IMR-90 (cell line): ENCODE data around the gene RAB41. TPM values are rescaled to one million over a fixed set of nuclear protein-coding genes. Genes with fewer than 3 reads are reported as not detected.

Experiments
- ATAC-seq: fragments of 200-7000 bp; cut with Tn5 transposase; 2 replicates; pipeline ENCODE4 v1.9.1; 2020; ENCODE audit warnings: low read depth, mild to moderate bottlenecking, moderate library complexity
- BruUV-seq: library from RNA; stranded (reverse); fragments of 400-500 nt; replicated peaks from 2 replicates; lab custom pipeline; 2021; lab: Mats Ljungman, UMichigan
- CTCF ChIA-PET: fragments of 300-600 bp; formaldehyde crosslinking; extraction: SDS; loops from one replicate; lab custom pipeline; 2021; ENCODE audit warnings: antibody characterized with exemption; lab: Yijun Ruan, JAX
- POLR2A ChIA-PET: fragments of 300-600 bp; sonication (Branson Sonifier 250); formaldehyde crosslinking; loops from one replicate; lab custom pipeline; 2022; ENCODE audit warnings: antibody characterized with exemption; ENCODE audit not compliant: unreplicated experiment; lab: Charles Lee
- DNase-seq: peaks from one replicate; pipeline ENCODE4 v3.0.0; 2013
- H2AFZ ChIP-seq: replicated peaks from 2 replicates; pipeline ENCODE3; 2013; ENCODE audit warnings: low read length, mild to moderate bottlenecking; ENCODE audit not compliant: poor library complexity
- H2AK5ac ChIP-seq: 2 replicates; pipeline ENCODE4 v1.6.1; 2013; ENCODE audit warnings: low read depth, low read length, inconsistent platforms
- H2AK9ac ChIP-seq: replicated peaks from 2 replicates; pipeline ENCODE3; 2013; ENCODE audit warnings: mild to moderate bottlenecking, low read depth, low read length, moderate library complexity; ENCODE audit not compliant: poor library complexity
- H2BK120ac ChIP-seq: 2 replicates; pipeline ENCODE4 v1.6.1; 2013; ENCODE audit warnings: low read depth, low read length, inconsistent platforms
- H2BK15ac ChIP-seq: 3 replicates; pipeline ENCODE4 v1.6.1; 2013; ENCODE audit warnings: low read depth, low read length, inconsistent platforms
- H2BK20ac ChIP-seq: 2 replicates; pipeline ENCODE4 v1.6.1; 2013; ENCODE audit warnings: low read depth, mild to moderate bottlenecking, inconsistent platforms, low read length, moderate library complexity
- H2BK5ac ChIP-seq: 2 replicates; pipeline ENCODE4 v1.6.1; 2013; ENCODE audit warnings: mild to moderate bottlenecking, low read depth, low read length, inconsistent platforms; ENCODE audit not compliant: poor library complexity, severe bottlenecking
- H3K14ac ChIP-seq: replicated peaks from 2 replicates; pipeline ENCODE4 v1.6.1; 2013; ENCODE audit warnings: low read depth, low read length, inconsistent platforms
- H3K18ac ChIP-seq: 2 replicates; pipeline ENCODE4 v1.6.1; 2013; ENCODE audit warnings: low read depth, low read length, control low read depth
- H3K23ac ChIP-seq: 2 replicates; pipeline ENCODE4 v1.6.1; 2013; ENCODE audit warnings: low read depth, low read length, inconsistent platforms
- H3K27ac ChIP-seq: 2 replicates; pipeline ENCODE4 v1.5.1; 2013; ENCODE audit warnings: mild to moderate bottlenecking, control low read depth, low read length; ENCODE audit not compliant: insufficient read depth
- H3K27me3 ChIP-seq: 2 replicates; pipeline ENCODE4 v1.6.1; 2013; ENCODE audit warnings: low read length; ENCODE audit not compliant: control insufficient read depth, insufficient read depth
- H3K36me3 ChIP-seq: 2 replicates; pipeline ENCODE4 v1.6.1; 2013; ENCODE audit warnings: low read length, mixed read lengths; ENCODE audit not compliant: control insufficient read depth, insufficient read depth
- H3K4ac ChIP-seq: 2 replicates; pipeline ENCODE4 v1.6.1; 2013; ENCODE audit warnings: low read depth, low read length, inconsistent platforms
- H3K4me1 ChIP-seq: 2 replicates; pipeline ENCODE4 v1.6.1; 2013; ENCODE audit warnings: low read length, mixed read lengths; ENCODE audit not compliant: control insufficient read depth, insufficient read depth
- H3K4me2 ChIP-seq: 2 replicates; pipeline ENCODE4 v1.6.1; 2013; ENCODE audit warnings: low read depth, mild to moderate bottlenecking, control low read depth, low read length, moderate library complexity
- H3K4me3 ChIP-seq: 2 replicates; pipeline ENCODE4 v1.5.1; 2013; ENCODE audit warnings: low read depth, mild to moderate bottlenecking, control low read depth, low read length, moderate library complexity; ENCODE audit not compliant: insufficient read depth
- H3K56ac ChIP-seq: 2 replicates; pipeline ENCODE4 v1.6.1; 2013; ENCODE audit warnings: low read length, inconsistent platforms; ENCODE audit not compliant: insufficient read depth; ENCODE audit errors: extremely low read depth
- H3K79me1 ChIP-seq, 2 experiments: 2 replicates each; pipeline ENCODE4 v1.6.1; 2013; ENCODE audit warnings: low read length in 2 of 2, inconsistent platforms in 1 of 2, low read depth in 1 of 2
- H3K9ac ChIP-seq: 2 replicates; pipeline ENCODE4 v1.6.1; 2013; ENCODE audit warnings: low read depth, low read length, control low read depth
- H3K9me1 ChIP-seq: 2 replicates; pipeline ENCODE4 v1.6.1; 2013; ENCODE audit warnings: low read length, inconsistent platforms; ENCODE audit not compliant: insufficient read depth
- H3K9me3 ChIP-seq: 2 replicates; pipeline ENCODE4 v1.6.1; 2013; ENCODE audit warnings: low read length; ENCODE audit not compliant: control insufficient read depth, insufficient read depth
- H4K20me1 ChIP-seq: 2 replicates; pipeline ENCODE4 v1.6.1; 2013; ENCODE audit warnings: low read length, inconsistent platforms; ENCODE audit not compliant: insufficient read depth
- H4K5ac ChIP-seq: 2 replicates; pipeline ENCODE4 v1.6.1; 2013; ENCODE audit warnings: mild to moderate bottlenecking, low read depth, low read length, control low read depth
- H4K8ac ChIP-seq, 2 experiments: 2 replicates each; pipeline ENCODE4 v1.6.1; 2013; ENCODE audit warnings: low read depth in 2 of 2, low read length in 2 of 2, control low read depth in 1 of 2, inconsistent platforms in 1 of 2
- H4K91ac ChIP-seq: 2 replicates; pipeline ENCODE4 v1.6.1; 2013; ENCODE audit warnings: low read depth, low read length, inconsistent platforms; ENCODE audit not compliant: insufficient read depth
- BHLHE40 ChIP-seq: fragments of 150-350 bp; IDR thresholded peaks from 2 replicates; pipeline ENCODE4 v1.6.1; 2016; ENCODE audit warnings: mild to moderate bottlenecking, low read depth, low read length
- CEBPB ChIP-seq: IDR thresholded peaks from 2 replicates; pipeline ENCODE4 v1.6.1; 2012; ENCODE audit warnings: low read depth, low read length, improper control_type of control experiment
- CHD1 ChIP-seq: IDR thresholded peaks from 2 replicates; pipeline ENCODE4 v1.6.1; 2012; ENCODE audit warnings: low read depth, low read length, improper control_type of control experiment
- FOS ChIP-seq: fragments of 150-350 bp; IDR thresholded peaks from 2 replicates; pipeline ENCODE4 v1.6.1; 2016; ENCODE audit warnings: low read depth, low read length
- MAFK ChIP-seq: IDR thresholded peaks from 2 replicates; pipeline ENCODE4 v1.6.1; 2012; ENCODE audit warnings: low read depth, low read length, improper control_type of control experiment
- MAZ ChIP-seq: IDR thresholded peaks from 2 replicates; pipeline ENCODE4 v1.6.1; 2012; ENCODE audit warnings: low read depth, mild to moderate bottlenecking, low read length, improper control_type of control experiment, moderate library complexity, borderline replicate concordance
- MXI1 ChIP-seq: IDR thresholded peaks from 2 replicates; pipeline ENCODE4 v1.6.1; 2012; ENCODE audit warnings: low read depth, mild to moderate bottlenecking, low read length, moderate library complexity, borderline replicate concordance
- NFE2L2 ChIP-seq: fragments of 150-350 bp; IDR thresholded peaks from 2 replicates; pipeline ENCODE4 v1.6.1; 2016; ENCODE audit warnings: low read depth, mild to moderate bottlenecking, low read length
- POLR2A ChIP-seq: IDR thresholded peaks from 2 replicates; pipeline ENCODE4 v1.6.1; 2012; ENCODE audit warnings: mild to moderate bottlenecking, low read depth, low read length
- RAD21 ChIP-seq: IDR thresholded peaks from 2 replicates; pipeline ENCODE4 v1.6.1; 2012; ENCODE audit warnings: low read length, improper control_type of control experiment
- RCOR1 ChIP-seq: IDR thresholded peaks from 2 replicates; pipeline ENCODE4 v1.6.1; 2012; ENCODE audit warnings: mild to moderate bottlenecking, low read length, improper control_type of control experiment; ENCODE audit not compliant: insufficient replicate concordance
- RFX5 ChIP-seq: IDR thresholded peaks from 2 replicates; pipeline ENCODE4 v1.8.0; 2012; ENCODE audit warnings: low read depth, mild to moderate bottlenecking, low read length, moderate library complexity
- SMC3 ChIP-seq: fragments of 150-350 bp; IDR thresholded peaks from 2 replicates; pipeline ENCODE4 v1.6.1; 2016; ENCODE audit warnings: low read depth, mild to moderate bottlenecking, antibody characterized with exemption, low read length, moderate library complexity
- WGBS, 2 experiments: methylation state at CpG; one replicate each; pipeline versions ENCODE4 v1.1.5 to v1.1.7; 2013; ENCODE audit warnings: missing lambda C conversion rate in 2 of 2; ENCODE audit not compliant: insufficient read length in 1 of 2; ENCODE audit errors: extremely low coverage in 2 of 2; 5-methylcytosine and 5-hydroxymethylcytosine counted together
- dilution Hi-C: fragments of 300-500 bp; cut with HindIII; formaldehyde crosslinking; loops from one replicate; pipeline ENCODE4 v1.14.3; 2018; ENCODE audit warnings: low sequenced_read_pairs; ENCODE audit not compliant: unreplicated experiment
- in situ Hi-C: fragments of 300-500 bp; cut with MboI; formaldehyde crosslinking; loops from 3 replicates; pipeline ENCODE4 v1.14.3; 2019; ENCODE audit warnings: low sequenced_read_pairs, inconsistent platforms, mixed read lengths
- intact Hi-C: fragments of 100-400 bp; cut with micrococcal nuclease; formaldehyde crosslinking; loops from 2 replicates; pipeline ENCODE4 v1.10.0; 2022
- polyA plus RNA-seq, 3 experiments: library from polyadenylated mRNA; depleted of rRNA; stranded (reverse); fragments of >200 nt; gene quantifications; 2 replicates each; pipeline ENCODE4 v1.2.3, GENCODE V29; 2012; ENCODE audit warnings: low replicate concordance in 1 of 3
- total RNA-seq: library from RNA; depleted of rRNA; stranded (reverse); fragments of >200 nt; gene quantifications from 2 replicates; pipeline ENCODE4 v1.2.3, GENCODE V29; 2012
- TF ChIP-seq, protein P1 (sequence below): fragments of 150-350 bp; IDR thresholded peaks from 2 replicates; pipeline ENCODE4 v1.6.1; 2016; ENCODE audit warnings: low read depth, mild to moderate bottlenecking, low read length, moderate library complexity, borderline replicate concordance
- TF ChIP-seq, protein P2 (sequence below): conservative IDR thresholded peaks from 2 replicates; pipeline ENCODE4 v1.5.1; 2012; ENCODE audit warnings: mild to moderate bottlenecking, low read depth, low read length, improper control_type of control experiment
- TF ChIP-seq, protein P3 (sequence below): fragments of 150-350 bp; IDR thresholded peaks from 2 replicates; pipeline ENCODE4 v1.6.1; 2017; ENCODE audit warnings: mild to moderate bottlenecking, antibody characterized with exemption, low read length, low read depth

The RAB41 gene
- total and polyA plus RNA-seq, 2 of the 4 experiments (the other 2 are of a cell fraction), result not detected

DNA sequence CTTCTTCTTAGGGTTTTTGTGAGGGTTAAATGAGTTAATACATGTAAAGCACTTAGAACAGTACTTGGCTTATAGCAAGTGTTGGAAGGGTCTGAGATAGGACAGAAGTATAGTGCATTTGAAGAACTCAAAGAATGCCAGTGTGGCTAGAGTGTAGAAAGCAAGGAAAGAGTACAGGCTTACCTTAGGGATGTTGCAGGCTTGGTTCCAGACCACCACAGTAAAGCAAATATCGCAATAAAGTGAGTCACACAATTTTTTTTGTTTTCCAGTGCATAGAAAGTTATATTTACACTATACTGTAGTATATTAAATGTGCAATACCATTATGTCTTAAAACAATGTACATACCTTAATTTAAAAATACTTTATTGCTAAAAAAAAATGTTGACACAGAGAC is 49.2 kb downstream of the RAB41 start:
- H4K8ac ChIP-seq, result no peak overlapping the region
- H3K23ac ChIP-seq, result no peak overlapping the region
- no peak overlapping the region for H2BK5ac ChIP-seq
- dilution Hi-C loops (no loop called here), intact Hi-C loops (no loop called here), in situ Hi-C loops (no loop called here)
- H4K20me1 ChIP-seq, result no peaks in the 10 kb centered on the region
- H3K56ac ChIP-seq, result no peak overlapping the region
- CTCF ChIA-PET, result no interaction called here
- no peak overlapping the region for H3K9ac ChIP-seq
- no peak overlapping the region for H2AK9ac ChIP-seq
- H2BK120ac ChIP-seq, result no peak overlapping the region
- H3K27me3 ChIP-seq, result no peaks in the 10 kb centered on the region; the same call in 1 of the 2 replicates
- H3K9me1 ChIP-seq, result no peaks in the 10 kb centered on the region
- ATAC-seq (no peak), DNase-seq (peak; percentile 16)
- H4K5ac ChIP-seq, result no peak overlapping the region
- no peaks in the 10 kb centered on the region; a peak in 1 of 4 replicates for H3K79me1 ChIP-seq
- H3K27ac ChIP-seq, result no peak overlapping the region
- H2BK20ac ChIP-seq, result no peak overlapping the region
- no peak overlapping the region for H2AK5ac ChIP-seq
- no peak overlapping the region for H3K4ac ChIP-seq
- WGBS, 2 experiments, result no CpG with 5 or more reads among the region's 1 CpG
- H3K18ac ChIP-seq, result no peak overlapping the region
- POLR2A ChIA-PET, result no interaction called here
- H3K4me1 ChIP-seq, result no peaks in the 10 kb centered on the region
- H3K36me3 ChIP-seq, result no peaks in the 10 kb centered on the region
- no peak overlapping the region for H2BK15ac ChIP-seq
- BruUV-seq, result no TSS peak
- H4K91ac ChIP-seq, result no peak overlapping the region
- no peak overlapping the region for H2AFZ ChIP-seq
- TF ChIP-seq NFE2L2 (no peak), SMC3 (no peak), RCOR1 (no peak), RAD21 (no peak), MAFK (no peak), CHD1 (no peak), BHLHE40 (no peak), POLR2A (no peak), FOS (no peak), CEBPB (no peak), MXI1 (no peak), MAZ (no peak), RFX5 (no peak)
- TF ChIP-seq, protein P1, sequence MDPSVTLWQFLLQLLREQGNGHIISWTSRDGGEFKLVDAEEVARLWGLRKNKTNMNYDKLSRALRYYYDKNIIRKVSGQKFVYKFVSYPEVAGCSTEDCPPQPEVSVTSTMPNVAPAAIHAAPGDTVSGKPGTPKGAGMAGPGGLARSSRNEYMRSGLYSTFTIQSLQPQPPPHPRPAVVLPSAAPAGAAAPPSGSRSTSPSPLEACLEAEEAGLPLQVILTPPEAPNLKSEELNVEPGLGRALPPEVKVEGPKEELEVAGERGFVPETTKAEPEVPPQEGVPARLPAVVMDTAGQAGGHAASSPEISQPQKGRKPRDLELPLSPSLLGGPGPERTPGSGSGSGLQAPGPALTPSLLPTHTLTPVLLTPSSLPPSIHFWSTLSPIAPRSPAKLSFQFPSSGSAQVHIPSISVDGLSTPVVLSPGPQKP, result no peak
- TF ChIP-seq, protein P2, sequence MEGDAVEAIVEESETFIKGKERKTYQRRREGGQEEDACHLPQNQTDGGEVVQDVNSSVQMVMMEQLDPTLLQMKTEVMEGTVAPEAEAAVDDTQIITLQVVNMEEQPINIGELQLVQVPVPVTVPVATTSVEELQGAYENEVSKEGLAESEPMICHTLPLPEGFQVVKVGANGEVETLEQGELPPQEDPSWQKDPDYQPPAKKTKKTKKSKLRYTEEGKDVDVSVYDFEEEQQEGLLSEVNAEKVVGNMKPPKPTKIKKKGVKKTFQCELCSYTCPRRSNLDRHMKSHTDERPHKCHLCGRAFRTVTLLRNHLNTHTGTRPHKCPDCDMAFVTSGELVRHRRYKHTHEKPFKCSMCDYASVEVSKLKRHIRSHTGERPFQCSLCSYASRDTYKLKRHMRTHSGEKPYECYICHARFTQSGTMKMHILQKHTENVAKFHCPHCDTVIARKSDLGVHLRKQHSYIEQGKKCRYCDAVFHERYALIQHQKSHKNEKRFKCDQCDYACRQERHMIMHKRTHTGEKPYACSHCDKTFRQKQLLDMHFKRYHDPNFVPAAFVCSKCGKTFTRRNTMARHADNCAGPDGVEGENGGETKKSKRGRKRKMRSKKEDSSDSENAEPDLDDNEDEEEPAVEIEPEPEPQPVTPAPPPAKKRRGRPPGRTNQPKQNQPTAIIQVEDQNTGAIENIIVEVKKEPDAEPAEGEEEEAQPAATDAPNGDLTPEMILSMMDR, result no peak
- TF ChIP-seq, protein P3, sequence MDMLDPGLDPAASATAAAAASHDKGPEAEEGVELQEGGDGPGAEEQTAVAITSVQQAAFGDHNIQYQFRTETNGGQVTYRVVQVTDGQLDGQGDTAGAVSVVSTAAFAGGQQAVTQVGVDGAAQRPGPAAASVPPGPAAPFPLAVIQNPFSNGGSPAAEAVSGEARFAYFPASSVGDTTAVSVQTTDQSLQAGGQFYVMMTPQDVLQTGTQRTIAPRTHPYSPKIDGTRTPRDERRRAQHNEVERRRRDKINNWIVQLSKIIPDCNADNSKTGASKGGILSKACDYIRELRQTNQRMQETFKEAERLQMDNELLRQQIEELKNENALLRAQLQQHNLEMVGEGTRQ, result no peak
- no peak overlapping the region for H3K4me3 ChIP-seq
- no peak overlapping the region for H3K14ac ChIP-seq
- no peak overlapping the region for H3K4me2 ChIP-seq
- no peaks in the 10 kb centered on the region for H3K9me3 ChIP-seq
